ENCODE data around the gene C6orf47.

Gene C6orf47

DNA sequence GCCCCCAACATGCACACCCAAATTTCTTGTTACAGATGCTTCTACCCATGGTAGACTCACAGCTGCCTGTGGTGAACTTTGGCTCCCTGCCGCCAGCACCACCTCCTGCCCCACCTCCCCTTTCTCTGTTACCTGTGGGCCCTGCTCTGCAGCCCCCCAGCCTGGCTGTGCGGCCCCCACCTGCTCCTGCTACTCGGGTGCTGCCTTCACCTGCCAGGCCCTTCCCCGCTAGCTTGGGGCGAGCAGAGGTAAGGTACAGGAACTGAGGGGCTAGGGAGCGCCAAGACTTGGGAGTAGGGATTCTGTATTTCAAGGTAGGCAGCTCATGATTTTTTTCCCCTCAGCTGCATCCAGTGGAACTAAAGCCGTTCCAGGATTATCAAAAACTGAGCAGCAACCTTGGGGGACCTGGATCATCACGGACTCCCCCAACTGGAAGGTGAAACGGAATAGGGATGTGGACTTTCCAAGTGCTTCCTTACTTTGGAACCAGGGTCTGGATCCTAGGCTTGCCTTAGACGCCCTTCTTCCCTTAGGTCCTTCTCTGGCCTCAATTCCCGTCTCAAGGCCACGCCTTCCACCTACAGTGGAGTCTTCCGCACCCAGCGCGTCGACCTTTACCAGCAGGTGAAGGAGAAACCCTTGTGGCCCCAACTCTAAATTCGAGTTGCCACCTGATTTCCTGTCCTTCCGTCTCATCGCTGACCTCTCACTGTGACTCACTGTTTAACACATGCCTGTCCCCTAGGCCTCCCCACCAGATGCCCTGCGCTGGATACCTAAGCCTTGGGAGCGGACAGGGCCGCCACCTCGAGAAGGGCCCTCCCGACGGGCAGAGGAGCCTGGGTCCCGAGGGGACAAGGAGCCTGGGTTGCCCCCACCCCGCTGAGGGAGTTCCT lies 23.6 kb downstream of the C6orf47 start:
- no peak overlapping the region for H3K27ac ChIP-seq
- H3K9me3 ChIP-seq (ENCODE audit: control insufficient read depth, low read length), result no peaks in the 10 kb centered on the region
- H3K4me3 ChIP-seq (ENCODE audit: low read depth, low read length), result no peak overlapping the region
- no peaks in the 10 kb centered on the region for H3K36me3 ChIP-seq (ENCODE audit: control insufficient read depth, insufficient read depth, low read length)
- TF ChIP-seq, protein P1, sequence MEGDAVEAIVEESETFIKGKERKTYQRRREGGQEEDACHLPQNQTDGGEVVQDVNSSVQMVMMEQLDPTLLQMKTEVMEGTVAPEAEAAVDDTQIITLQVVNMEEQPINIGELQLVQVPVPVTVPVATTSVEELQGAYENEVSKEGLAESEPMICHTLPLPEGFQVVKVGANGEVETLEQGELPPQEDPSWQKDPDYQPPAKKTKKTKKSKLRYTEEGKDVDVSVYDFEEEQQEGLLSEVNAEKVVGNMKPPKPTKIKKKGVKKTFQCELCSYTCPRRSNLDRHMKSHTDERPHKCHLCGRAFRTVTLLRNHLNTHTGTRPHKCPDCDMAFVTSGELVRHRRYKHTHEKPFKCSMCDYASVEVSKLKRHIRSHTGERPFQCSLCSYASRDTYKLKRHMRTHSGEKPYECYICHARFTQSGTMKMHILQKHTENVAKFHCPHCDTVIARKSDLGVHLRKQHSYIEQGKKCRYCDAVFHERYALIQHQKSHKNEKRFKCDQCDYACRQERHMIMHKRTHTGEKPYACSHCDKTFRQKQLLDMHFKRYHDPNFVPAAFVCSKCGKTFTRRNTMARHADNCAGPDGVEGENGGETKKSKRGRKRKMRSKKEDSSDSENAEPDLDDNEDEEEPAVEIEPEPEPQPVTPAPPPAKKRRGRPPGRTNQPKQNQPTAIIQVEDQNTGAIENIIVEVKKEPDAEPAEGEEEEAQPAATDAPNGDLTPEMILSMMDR (IDR thresholded peaks at IDR 0.05), result no peak
- H3K9ac ChIP-seq, result no peak overlapping the region
- no peaks in the 10 kb centered on the region for H3K27me3 ChIP-seq (ENCODE audit: control insufficient read depth, insufficient read depth, low read length)
- H3K4me1 ChIP-seq, result no peaks in the 10 kb centered on the region
- no peak overlapping the region for H2AFZ ChIP-seq
- H3K4me2 ChIP-seq (ENCODE audit: low read length), result no peak overlapping the region
- H3K79me2 ChIP-seq, result peaks cover 9% of the 10 kb centered on the region

DNA sequence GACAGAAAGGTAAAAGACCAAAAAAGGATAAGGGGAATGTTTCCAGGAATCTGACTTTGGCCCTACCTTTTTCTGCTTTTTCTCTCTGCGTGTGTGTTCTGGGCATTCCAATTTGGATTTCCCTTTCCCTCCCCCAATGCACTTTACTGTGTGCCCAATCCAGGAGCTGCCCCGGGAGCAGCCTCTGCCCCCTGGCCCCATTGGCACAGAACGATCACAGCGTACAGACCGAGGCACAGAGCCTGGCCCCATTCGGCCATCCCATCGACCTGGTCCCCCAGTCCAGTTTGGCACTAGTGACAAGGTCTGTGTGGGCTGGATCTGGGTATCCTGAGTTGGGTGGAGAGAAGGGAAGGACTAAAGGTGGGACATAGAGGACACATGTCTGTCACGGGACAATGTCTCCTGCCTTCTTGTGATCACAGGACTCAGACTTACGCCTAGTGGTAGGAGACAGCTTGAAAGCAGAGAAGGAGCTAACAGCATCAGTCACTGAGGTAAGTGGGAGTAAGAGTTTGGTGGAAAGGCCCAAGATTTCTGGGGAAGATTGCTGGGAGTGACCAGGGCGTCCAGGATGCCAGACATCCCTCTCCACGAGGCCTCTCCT lies 25.5 kb downstream of the C6orf47 start:
- H3K4me2 ChIP-seq (ENCODE audit: low read length), result no peak overlapping the region
- H3K9ac ChIP-seq, result no peak overlapping the region
- no peak overlapping the region for H3K4me3 ChIP-seq (ENCODE audit: low read depth, low read length)
- H3K36me3 ChIP-seq (ENCODE audit: control insufficient read depth, insufficient read depth, low read length), result no peaks in the 10 kb centered on the region
- H2AFZ ChIP-seq, result no peak overlapping the region
- H3K27ac ChIP-seq, result no peak overlapping the region
- no peaks in the 10 kb centered on the region for H3K4me1 ChIP-seq
- H3K27me3 ChIP-seq (ENCODE audit: control insufficient read depth, insufficient read depth, low read length), result no peaks in the 10 kb centered on the region
- TF ChIP-seq, protein P1 (IDR thresholded peaks at IDR 0.05), result no peak
- no peaks in the 10 kb centered on the region for H3K9me3 ChIP-seq (ENCODE audit: control insufficient read depth, low read length)
- peaks cover 9% of the 10 kb centered on the region for H3K79me2 ChIP-seq

DNA sequence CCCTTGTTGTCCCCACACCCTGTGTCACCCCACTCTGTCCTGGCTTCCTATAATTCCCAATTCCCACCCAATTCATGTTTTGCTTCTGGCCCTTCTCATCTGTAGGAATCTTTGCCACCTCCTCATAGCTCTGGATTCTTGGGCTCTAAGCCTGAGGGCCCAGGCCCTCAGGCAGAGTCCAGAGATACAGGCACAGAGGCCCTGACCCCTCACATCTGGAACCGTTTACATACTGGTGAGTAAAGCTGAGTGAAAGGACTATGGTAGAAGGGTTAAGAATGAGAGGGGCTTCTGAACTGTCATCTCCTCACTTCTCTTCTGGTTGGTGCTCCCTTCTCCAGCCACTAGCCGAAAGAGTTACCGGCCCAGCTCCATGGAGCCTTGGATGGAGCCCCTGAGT lies 26.4 kb downstream of the C6orf47 start:
- Histone ChIP-seq H3K27ac (no peak overlapping the region), H3K4me3 (ENCODE audit: low read depth, low read length) (no peak overlapping the region), H3K4me2 (ENCODE audit: low read length) (no peak overlapping the region), H3K27me3 (ENCODE audit: control insufficient read depth, insufficient read depth, low read length) (no peaks in the 10 kb centered on the region), H3K36me3 (ENCODE audit: control insufficient read depth, insufficient read depth, low read length) (no peaks in the 10 kb centered on the region), H3K79me2 (peaks cover 9% of the 10 kb centered on the region), H3K9ac (no peak overlapping the region), H2AFZ (no peak overlapping the region), H3K9me3 (ENCODE audit: control insufficient read depth, low read length) (no peaks in the 10 kb centered on the region), H3K4me1 (no peaks in the 10 kb centered on the region)
- TF ChIP-seq, protein P1 (IDR thresholded peaks at IDR 0.05), result no peak

DNA sequence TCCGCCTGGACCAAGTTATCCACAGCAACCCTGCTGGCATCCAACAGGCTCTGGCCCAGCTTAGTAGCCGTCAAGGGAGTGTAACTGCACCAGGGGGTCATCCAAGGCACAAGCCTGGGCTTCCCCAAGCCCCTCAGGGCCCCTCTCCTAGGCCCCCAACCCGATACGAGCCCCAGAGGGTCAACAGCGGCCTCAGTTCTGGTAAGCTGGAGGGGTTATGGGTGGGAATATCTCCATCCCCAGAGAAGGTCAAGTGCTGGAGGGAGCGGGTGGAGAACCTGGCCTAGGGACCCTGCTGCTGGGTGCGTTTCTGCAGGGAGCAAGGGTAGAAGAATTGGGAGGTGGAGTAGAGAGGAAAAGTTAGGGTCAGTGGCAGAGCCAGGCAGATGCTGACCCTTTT lies 27.1 kb downstream of the C6orf47 start:
- no peak overlapping the region for H2AFZ ChIP-seq
- H3K4me1 ChIP-seq, result no peaks in the 10 kb centered on the region
- H3K36me3 ChIP-seq (ENCODE audit: control insufficient read depth, insufficient read depth, low read length), result no peaks in the 10 kb centered on the region
- H3K27me3 ChIP-seq (ENCODE audit: control insufficient read depth, insufficient read depth, low read length), result no peaks in the 10 kb centered on the region
- TF ChIP-seq, protein P1 (IDR thresholded peaks at IDR 0.05), result no peak
- H3K27ac ChIP-seq, result no peak overlapping the region
- H3K9me3 ChIP-seq (ENCODE audit: control insufficient read depth, low read length), result no peaks in the 10 kb centered on the region
- no peak overlapping the region for H3K4me3 ChIP-seq (ENCODE audit: low read depth, low read length)
- H3K9ac ChIP-seq, result no peak overlapping the region
- no peak overlapping the region for H3K4me2 ChIP-seq (ENCODE audit: low read length)
- peaks cover 9% of the 10 kb centered on the region for H3K79me2 ChIP-seq
